CD14-positive monocyte (primary cell): ENCODE data around the gene TIAM2. TPM values are rescaled to one million over a fixed set of nuclear protein-coding genes. Genes with fewer than 3 reads are reported as not detected.

Experiments used
- DNase-seq, 3 donors: peaks; one replicate each; pipeline ENCODE4 v3.0.0-alpha.2; 2011 to 2022
- H2AFZ ChIP-seq: 2 replicates; pipeline ENCODE4 v1.6.0; 2012; ENCODE audit warnings: mild to moderate bottlenecking, low read depth, low read length, inconsistent platforms; ENCODE audit not compliant: insufficient read depth, poor library complexity, severe bottlenecking
- H3K27ac ChIP-seq, 2 donors: 1 replicate in 1 of 2; 2 replicates in 1 of 2; pipeline ENCODE4 v1.5.1; 2012 to 2013; ENCODE audit warnings: low read length in 2 of 2, control low read depth in 1 of 2, inconsistent platforms in 1 of 2, low read depth in 1 of 2, mild to moderate bottlenecking in 1 of 2
- H3K27me3 ChIP-seq, 2 donors: one replicate each; pipeline versions ENCODE4 v1.6.0 to v1.6.1; 2011 to 2013; ENCODE audit warnings: low read length in 2 of 2; ENCODE audit not compliant: control insufficient read depth in 2 of 2, insufficient read depth in 2 of 2
- H3K36me3 ChIP-seq, 2 donors: replicated peaks in 1 of 2; 1 replicate in 1 of 2; 2 replicates in 1 of 2; pipeline versions ENCODE4 v1.5.1 to v1.6.1; 2012 to 2013; ENCODE audit warnings: low read length in 2 of 2, control low read depth in 1 of 2, inconsistent platforms in 1 of 2, mild to moderate bottlenecking in 1 of 2; ENCODE audit not compliant: insufficient read depth in 2 of 2, control insufficient read depth in 1 of 2
- H3K4me1 ChIP-seq, 2 donors: 1 replicate in 1 of 2; 2 replicates in 1 of 2; pipeline versions ENCODE4 v1.5.1 to v1.6.1; 2012 to 2013; ENCODE audit warnings: low read length in 2 of 2, control low read depth in 1 of 2, inconsistent platforms in 1 of 2, mild to moderate bottlenecking in 1 of 2, moderate library complexity in 1 of 2; ENCODE audit not compliant: insufficient read depth in 2 of 2, control insufficient read depth in 1 of 2
- H3K4me2 ChIP-seq: replicated peaks from 2 replicates; pipeline ENCODE3; 2012; ENCODE audit warnings: low read length, moderate library complexity, mild to moderate bottlenecking; ENCODE audit not compliant: poor library complexity, severe bottlenecking; ENCODE audit errors: extremely low read depth
- H3K4me3 ChIP-seq, 3 experiments: fragments of 200-600 bp in 1 of 3; sonication (generic) in 1 of 3; replicated peaks in 1 of 3; 1 replicate in 2 of 3; 2 replicates in 1 of 3; pipeline ENCODE4 v1.5.1; 2011 to 2013; ENCODE audit warnings: low read length in 3 of 3, mild to moderate bottlenecking in 3 of 3, control low read depth in 2 of 3, low read depth in 2 of 3, inconsistent platforms in 1 of 3, moderate library complexity in 1 of 3
- H3K79me2 ChIP-seq: 2 replicates; pipeline ENCODE4 v1.6.0; 2012; ENCODE audit warnings: mild to moderate bottlenecking, control low read depth, inconsistent platforms, low read length, moderate library complexity; ENCODE audit not compliant: insufficient read depth
- H3K9ac ChIP-seq: 2 replicates; pipeline ENCODE4 v1.6.0; 2017; ENCODE audit warnings: low read length, mild to moderate bottlenecking; ENCODE audit not compliant: insufficient read depth, poor library complexity, severe bottlenecking
- H3K9me3 ChIP-seq, 2 donors: replicated peaks in 1 of 2; 1 replicate in 1 of 2; 2 replicates in 1 of 2; pipeline versions ENCODE4 v1.5.1 to v1.6.1; 2012 to 2013; ENCODE audit warnings: low read length in 2 of 2, control low read depth in 1 of 2; ENCODE audit not compliant: control insufficient read depth in 1 of 2, insufficient read depth in 1 of 2
- H4K20me1 ChIP-seq: 2 replicates; pipeline ENCODE4 v1.6.0; 2012; ENCODE audit warnings: mild to moderate bottlenecking, low read length, control low read depth, moderate library complexity; ENCODE audit not compliant: insufficient read depth
- H3K27ac Mint-ChIP-seq, 7 donors: one replicate each; pipeline ENCODE4 v1.8.0; 2020; ENCODE audit warnings: mild to moderate bottlenecking in 7 of 7, mixed read lengths in 7 of 7, moderate library complexity in 6 of 7, inconsistent platforms in 2 of 7
- H3K27me3 Mint-ChIP-seq, 3 donors: one replicate each; pipeline ENCODE4 v1.8.0; 2021 to 2022; ENCODE audit warnings: low read depth in 3 of 3, mild to moderate bottlenecking in 3 of 3, mixed read lengths in 3 of 3, moderate library complexity in 3 of 3, inconsistent platforms in 1 of 3
- H3K36me3 Mint-ChIP-seq, 2 donors: one replicate each; pipeline ENCODE4 v1.8.0; 2020; ENCODE audit warnings: mixed read lengths in 2 of 2, inconsistent platforms in 1 of 2, mild to moderate bottlenecking in 1 of 2
- H3K4me1 Mint-ChIP-seq: one replicate; pipeline ENCODE4 v1.8.0; 2020; ENCODE audit warnings: mild to moderate bottlenecking, mixed read lengths
- H3K4me3 Mint-ChIP-seq, 2 donors: one replicate each; pipeline ENCODE4 v1.8.0; 2020; ENCODE audit warnings: mild to moderate bottlenecking in 2 of 2, mixed read lengths in 2 of 2, moderate library complexity in 1 of 2
- H3K9me3 Mint-ChIP-seq, 7 donors: one replicate each; pipeline ENCODE4 v1.8.0; 2020 to 2022; ENCODE audit warnings: mixed read lengths in 7 of 7, mild to moderate bottlenecking in 6 of 7, moderate library complexity in 6 of 7, inconsistent platforms in 2 of 7
- CTCF ChIP-seq: fragments of 200-600 bp; IDR thresholded peaks from one replicate; pipeline ENCODE4 v1.8.0; 2022; ENCODE audit warnings: antibody characterized with exemption, mild to moderate bottlenecking
- WGBS: methylation state at CpG from one replicate; pipeline ENCODE4 v1.1.5; 2013; ENCODE audit warnings: missing lambda C conversion rate; ENCODE audit not compliant: insufficient coverage; 5-methylcytosine and 5-hydroxymethylcytosine counted together
- intact Hi-C, 2 donors: fragments of 100-400 bp; cut with micrococcal nuclease; formaldehyde crosslinking; loops; one replicate each; pipeline versions ENCODE4 v1.15.0 to v1.15.1; 2023
- polyA plus RNA-seq, 3 donors: library from polyadenylated mRNA; depleted of rRNA in 1 of 3; unstranded in 2 of 3; stranded (reverse) in 1 of 3; fragments of 300-500 nt in 2 of 3; fragments of >200 nt in 1 of 3; fragmentation: Illumina TruSeq in 2 of 3; gene quantifications; 1 replicate in 2 of 3; 2 replicates in 1 of 3; pipeline ENCODE4 v1.2.3, GENCODE V29; 2012 to 2021

Gene TIAM2
- polyA plus RNA-seq, 3 donors, result 0.25 to 4.2 (median 0.67) TPM

GRCh38 chr6:155259897-155260296 lies 264.8 kb downstream of the TIAM2 start:
- no peaks in the 10 kb centered on the region for H4K20me1 ChIP-seq
- H3K4me1 ChIP-seq, result no peaks in the 10 kb centered on the region
- H3K9me3 Mint-ChIP-seq, result no peaks in the 10 kb centered on the region
- peaks cover 44 to 81% of the 10 kb centered on the region in 2 donors for H3K36me3 ChIP-seq
- H3K27ac ChIP-seq, result no peak overlapping the region
- no peak overlapping the region for H3K4me3 Mint-ChIP-seq
- H3K4me2 ChIP-seq, result no peak overlapping the region
- no peak overlapping the region for H3K9ac ChIP-seq
- no peak overlapping the region for H3K4me3 ChIP-seq
- intact Hi-C loops, result loop anchor here in 1 of 2 donors (5.0 to 10.0 kb wide), 2 partner anchors 88 to 335 kb away; no protein-coding TSS in a partner anchor
- no peak for DNase-seq
- no peaks in the 10 kb centered on the region for H3K79me2 ChIP-seq
- no peaks in the 10 kb centered on the region for H3K4me1 Mint-ChIP-seq
- 96% methylated on average over 3 of the region's 5 CpGs for WGBS
- no peak overlapping the region for H2AFZ ChIP-seq
- no peak for TF ChIP-seq CTCF
- H3K36me3 Mint-ChIP-seq, result peaks cover 45 to 49% of the 10 kb centered on the region in 2 donors
- H3K27me3 Mint-ChIP-seq, result peaks cover 0 to 1% (median 1%) of the 10 kb centered on the region in 3 donors
- no peaks in the 10 kb centered on the region for H3K27me3 ChIP-seq
- no peak overlapping the region for H3K27ac Mint-ChIP-seq
- H3K9me3 ChIP-seq, result no peaks in the 10 kb centered on the region

GRCh38 chr6:155260686-155261085 lies 265.6 kb downstream of the TIAM2 start:
- no peaks in the 10 kb centered on the region for H4K20me1 ChIP-seq
- H3K9me3 ChIP-seq, result no peaks in the 10 kb centered on the region
- no peak overlapping the region for H3K4me2 ChIP-seq
- no peak for TF ChIP-seq CTCF
- no peak overlapping the region for H3K4me3 ChIP-seq
- Mint-ChIP-seq H3K36me3 (peaks cover 40 to 47% of the 10 kb centered on the region in 2 donors), H3K9me3 (no peaks in the 10 kb centered on the region), H3K27ac (no peak overlapping the region), H3K27me3 (peaks cover 0 to 1% (median 1%) of the 10 kb centered on the region in 3 donors), H3K4me1 (no peaks in the 10 kb centered on the region), H3K4me3 (no peak overlapping the region)
- peaks cover 40 to 75% of the 10 kb centered on the region in 2 donors for H3K36me3 ChIP-seq
- H2AFZ ChIP-seq, result no peak overlapping the region
- no CpG with 5 or more reads among the region's 3 CpGs for WGBS
- no peaks in the 10 kb centered on the region for H3K79me2 ChIP-seq
- intact Hi-C loops, result loop anchor here in 1 of 2 donors (5.0 to 10.0 kb wide), 2 partner anchors 88 to 336 kb away; no protein-coding TSS in a partner anchor
- H3K9ac ChIP-seq, result no peak overlapping the region
- no peak for DNase-seq
- H3K4me1 ChIP-seq, result no peaks in the 10 kb centered on the region
- no peak overlapping the region for H3K27ac ChIP-seq
- no peaks in the 10 kb centered on the region for H3K27me3 ChIP-seq
